Natural killer cell (primary cell): ENCODE results near the gene ARHGAP32. TPM values are rescaled to one million over a fixed set of nuclear protein-coding genes. Genes with fewer than 3 reads are reported as not detected.

Source experiments
- ATAC-seq, 3 donors: fragments of 150-1000 bp in 2 of 3; fragments of 200-7000 bp in 1 of 3; cut with Tn5 transposase; 1 replicate in 1 of 3; 2 replicates in 2 of 3; pipeline ENCODE4 v1.10.0; 2021; ENCODE audit warnings: mild to moderate bottlenecking in 2 of 3, moderate library complexity in 2 of 3
- DNase-seq, 2 donors: peaks; one replicate each; pipeline versions ENCODE4 v3.0.0 to v3.0.0-alpha.2; 2013 to 2021; ENCODE audit warnings: mixed read lengths in 1 of 2
- H3K27ac ChIP-seq: one replicate; pipeline ENCODE4 v1.5.1; 2013; ENCODE audit warnings: mild to moderate bottlenecking, low read length
- H3K27me3 ChIP-seq: one replicate; pipeline ENCODE4 v1.6.1; 2013; ENCODE audit warnings: low read length; ENCODE audit not compliant: control insufficient read depth, insufficient read depth
- H3K36me3 ChIP-seq: one replicate; pipeline ENCODE4 v1.6.1; 2013; ENCODE audit warnings: low read length; ENCODE audit not compliant: control insufficient read depth, insufficient read depth
- H3K4me1 ChIP-seq: one replicate; pipeline ENCODE4 v1.6.1; 2013; ENCODE audit warnings: low read length; ENCODE audit not compliant: control insufficient read depth, insufficient read depth
- H3K4me3 ChIP-seq: one replicate; pipeline ENCODE4 v1.5.1; 2013; ENCODE audit warnings: low read length
- H3K9me3 ChIP-seq: one replicate; pipeline ENCODE4 v1.6.1; 2013; ENCODE audit warnings: low read length; ENCODE audit not compliant: control insufficient read depth, insufficient read depth
- H3K27ac Mint-ChIP-seq, 2 donors: one replicate each; pipeline ENCODE4 v1.8.0; 2022; ENCODE audit warnings: mild to moderate bottlenecking in 2 of 2, mixed read lengths in 2 of 2, moderate library complexity in 1 of 2
- H3K27me3 Mint-ChIP-seq, 2 donors: one replicate each; pipeline ENCODE4 v1.8.0; 2022; ENCODE audit warnings: low read depth in 2 of 2, mixed read lengths in 2 of 2
- H3K36me3 Mint-ChIP-seq: one replicate; pipeline ENCODE4 v1.8.0; 2022; ENCODE audit warnings: mixed read lengths
- H3K4me1 Mint-ChIP-seq, 2 donors: one replicate each; pipeline ENCODE4 v1.8.0; 2022; ENCODE audit warnings: mixed read lengths in 2 of 2
- H3K4me3 Mint-ChIP-seq: one replicate; pipeline ENCODE4 v1.8.0; 2022; ENCODE audit warnings: mild to moderate bottlenecking, moderate library complexity, mixed read lengths
- H3K9me3 Mint-ChIP-seq, 2 donors: one replicate each; pipeline ENCODE4 v1.8.0; 2022; ENCODE audit warnings: mixed read lengths in 2 of 2
- WGBS: methylation state at CpG from one replicate; pipeline ENCODE4 v1.1.7; 2013; ENCODE audit warnings: missing lambda C conversion rate; ENCODE audit not compliant: insufficient coverage; 5-methylcytosine and 5-hydroxymethylcytosine counted together
- intact Hi-C: fragments of 100-400 bp; cut with micrococcal nuclease; formaldehyde crosslinking; loops from one replicate; pipeline ENCODE4 v1.14.2; 2022
- total RNA-seq, 4 donors: library from RNA; stranded (reverse); fragments of 120-200 nt in 1 of 4; gene quantifications; one replicate each; pipeline versions ENCODE4 v1.2.3 to v1.2.4, GENCODE V29; 2013 to 2022
- TF ChIP-seq, protein P1 (sequence below): fragments of 200-600 bp; IDR thresholded peaks from one replicate; pipeline ENCODE4 v1.8.0; 2022; ENCODE audit warnings: antibody characterized with exemption

The ARHGAP32 gene
- total RNA-seq, 3 donors from 2014 or later (not counting 1 experiment from before 2014, with no cell fraction given) = 2.5 to 4.6 (median 2.7) TPM

DNA sequence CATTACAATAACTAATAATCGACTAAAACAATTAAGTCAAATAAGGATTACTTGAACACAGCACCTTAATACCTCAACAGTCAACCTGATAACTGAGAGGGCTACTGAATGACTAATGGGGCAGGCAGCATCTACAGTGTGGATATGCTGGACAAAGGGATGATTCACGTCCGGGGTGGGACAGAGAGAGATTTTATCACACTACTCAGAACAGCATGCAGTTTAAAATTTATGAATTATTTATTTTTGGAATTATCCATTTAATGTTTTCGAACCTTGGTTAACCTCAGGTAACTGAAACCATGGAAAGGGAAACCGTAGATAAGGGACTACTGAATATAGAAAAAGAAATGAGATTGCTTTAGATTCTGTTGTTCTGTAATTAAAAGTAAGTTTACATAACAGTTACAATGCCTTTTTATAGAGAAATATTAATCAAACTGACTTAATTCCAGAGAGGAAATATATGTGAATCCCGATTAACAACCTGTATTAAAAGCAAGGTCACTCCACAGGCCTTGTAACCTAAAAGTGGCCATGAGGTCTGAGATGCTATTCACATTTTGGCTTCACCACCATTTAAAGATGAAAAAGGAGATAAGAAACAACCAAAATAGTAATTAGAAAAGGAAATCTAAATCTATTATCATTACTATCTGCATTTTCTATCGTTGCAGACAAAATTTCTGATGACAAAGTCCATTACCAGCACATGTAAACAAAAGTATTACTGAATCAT lies 130.5 kb downstream of the ARHGAP32 start:
- no peaks in the 10 kb centered on the region for H3K27me3 Mint-ChIP-seq
- H3K27ac Mint-ChIP-seq = no peak overlapping the region
- no peak for ATAC-seq
- H3K9me3 ChIP-seq = no peaks in the 10 kb centered on the region
- H3K4me3 ChIP-seq = no peak overlapping the region
- no peak overlapping the region for H3K4me3 Mint-ChIP-seq
- H3K36me3 Mint-ChIP-seq = no peaks in the 10 kb centered on the region
- H3K27ac ChIP-seq = no peak overlapping the region
- no peaks in the 10 kb centered on the region for H3K27me3 ChIP-seq
- DNase-seq = no peak
- WGBS = 89% methylated on average over 4 of the region's 7 CpGs
- no peaks in the 10 kb centered on the region for H3K4me1 Mint-ChIP-seq
- H3K36me3 ChIP-seq = no peaks in the 10 kb centered on the region
- no peaks in the 10 kb centered on the region for H3K9me3 Mint-ChIP-seq
- H3K4me1 ChIP-seq = no peaks in the 10 kb centered on the region
- intact Hi-C loops = no loop called here
- TF ChIP-seq, protein P1, sequence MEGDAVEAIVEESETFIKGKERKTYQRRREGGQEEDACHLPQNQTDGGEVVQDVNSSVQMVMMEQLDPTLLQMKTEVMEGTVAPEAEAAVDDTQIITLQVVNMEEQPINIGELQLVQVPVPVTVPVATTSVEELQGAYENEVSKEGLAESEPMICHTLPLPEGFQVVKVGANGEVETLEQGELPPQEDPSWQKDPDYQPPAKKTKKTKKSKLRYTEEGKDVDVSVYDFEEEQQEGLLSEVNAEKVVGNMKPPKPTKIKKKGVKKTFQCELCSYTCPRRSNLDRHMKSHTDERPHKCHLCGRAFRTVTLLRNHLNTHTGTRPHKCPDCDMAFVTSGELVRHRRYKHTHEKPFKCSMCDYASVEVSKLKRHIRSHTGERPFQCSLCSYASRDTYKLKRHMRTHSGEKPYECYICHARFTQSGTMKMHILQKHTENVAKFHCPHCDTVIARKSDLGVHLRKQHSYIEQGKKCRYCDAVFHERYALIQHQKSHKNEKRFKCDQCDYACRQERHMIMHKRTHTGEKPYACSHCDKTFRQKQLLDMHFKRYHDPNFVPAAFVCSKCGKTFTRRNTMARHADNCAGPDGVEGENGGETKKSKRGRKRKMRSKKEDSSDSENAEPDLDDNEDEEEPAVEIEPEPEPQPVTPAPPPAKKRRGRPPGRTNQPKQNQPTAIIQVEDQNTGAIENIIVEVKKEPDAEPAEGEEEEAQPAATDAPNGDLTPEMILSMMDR = no peak

DNA sequence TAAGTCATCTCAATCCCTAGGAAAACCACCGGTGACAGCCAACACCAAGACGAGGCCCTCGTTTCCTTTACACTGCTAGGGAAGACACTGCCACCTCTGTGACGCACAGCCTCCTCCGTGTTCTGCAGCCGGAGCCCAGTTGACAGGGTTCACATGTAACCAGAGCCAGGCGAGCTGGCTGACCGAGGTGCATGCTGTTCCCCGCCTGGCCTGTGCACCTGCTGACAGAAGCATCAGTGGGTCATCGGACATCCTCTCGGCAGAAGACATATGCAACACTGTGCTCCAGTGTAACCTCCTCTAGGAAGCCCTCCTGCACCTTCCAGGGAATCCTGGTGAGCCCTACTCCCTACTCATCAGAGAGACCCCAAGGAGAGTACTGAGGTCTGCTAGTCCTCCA lies 135.2 kb downstream of the ARHGAP32 start:
- Mint-ChIP-seq H3K36me3 (no peaks in the 10 kb centered on the region), H3K27me3 (no peaks in the 10 kb centered on the region), H3K27ac (no peak overlapping the region), H3K4me1 (no peaks in the 10 kb centered on the region), H3K4me3 (no peak overlapping the region), H3K9me3 (no peaks in the 10 kb centered on the region)
- Histone ChIP-seq H3K36me3 (no peaks in the 10 kb centered on the region), H3K27ac (no peak overlapping the region), H3K4me3 (no peak overlapping the region), H3K4me1 (no peaks in the 10 kb centered on the region), H3K27me3 (no peaks in the 10 kb centered on the region), H3K9me3 (no peaks in the 10 kb centered on the region)
- TF ChIP-seq, protein P1 = no peak
- no peak for DNase-seq
- intact Hi-C loops = no loop called here
- 95% methylated on average over 11 of the region's 11 CpGs for WGBS
- ATAC-seq = no peak

DNA sequence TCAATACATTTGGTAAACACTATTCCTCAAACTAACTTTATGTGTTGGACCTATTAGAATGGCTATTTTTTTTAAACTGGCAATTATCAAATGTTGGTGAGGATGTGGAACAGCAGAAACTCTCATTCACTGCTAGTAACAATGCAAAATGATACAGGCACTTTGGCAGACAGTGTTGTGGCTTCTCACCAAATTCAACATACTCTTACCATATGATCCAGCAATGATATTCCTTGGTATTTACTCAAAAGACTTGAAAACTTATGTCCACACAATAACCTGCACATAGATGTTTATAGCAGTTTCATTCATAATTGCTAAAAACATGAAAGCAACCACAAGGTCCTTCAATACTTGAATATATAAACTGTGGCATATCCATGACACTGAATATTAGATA lies 136.9 kb downstream of the ARHGAP32 start:
- no peaks in the 10 kb centered on the region for H3K4me1 Mint-ChIP-seq
- Histone ChIP-seq H3K36me3 (no peaks in the 10 kb centered on the region), H3K27ac (no peak overlapping the region), H3K9me3 (no peaks in the 10 kb centered on the region), H3K4me1 (no peaks in the 10 kb centered on the region), H3K4me3 (no peak overlapping the region), H3K27me3 (no peaks in the 10 kb centered on the region)
- intact Hi-C loops = no loop called here
- no peak overlapping the region for H3K27ac Mint-ChIP-seq
- H3K4me3 Mint-ChIP-seq = no peak overlapping the region
- no peak for ATAC-seq
- no peaks in the 10 kb centered on the region for H3K36me3 Mint-ChIP-seq
- H3K9me3 Mint-ChIP-seq = no peaks in the 10 kb centered on the region
- TF ChIP-seq, protein P1 = no peak
- no peak for DNase-seq
- H3K27me3 Mint-ChIP-seq = no peaks in the 10 kb centered on the region

DNA sequence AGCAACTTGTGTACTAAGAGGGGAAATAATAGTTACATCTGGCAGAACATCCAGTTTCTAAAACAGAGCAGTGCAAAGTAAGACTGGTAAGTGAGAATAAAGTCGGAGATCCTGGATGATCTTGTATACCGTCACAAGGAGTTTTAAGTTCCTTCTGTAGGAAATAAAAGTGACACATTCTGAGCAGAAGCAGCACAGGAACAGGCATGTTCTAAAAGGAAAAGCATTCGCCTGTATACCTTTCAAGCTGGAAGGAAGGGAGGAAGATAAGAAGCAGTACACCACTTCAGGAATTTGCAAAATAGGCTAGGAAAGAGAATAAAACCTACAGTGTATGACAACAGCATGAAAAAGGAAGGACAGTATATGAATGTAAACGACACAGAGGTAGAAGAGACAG lies 143.2 kb downstream of the ARHGAP32 start:
- intact Hi-C loops = no loop called here
- Histone ChIP-seq H3K27me3 (no peaks in the 10 kb centered on the region), H3K27ac (no peak overlapping the region), H3K4me3 (no peak overlapping the region), H3K4me1 (no peaks in the 10 kb centered on the region), H3K36me3 (no peaks in the 10 kb centered on the region), H3K9me3 (no peaks in the 10 kb centered on the region)
- ATAC-seq (no peak), DNase-seq (no peak)
- H3K9me3 Mint-ChIP-seq = no peaks in the 10 kb centered on the region
- no peaks in the 10 kb centered on the region for H3K27me3 Mint-ChIP-seq
- H3K4me3 Mint-ChIP-seq = no peak overlapping the region
- 89% methylated on average over 4 of the region's 4 CpGs for WGBS
- no peak overlapping the region for H3K27ac Mint-ChIP-seq
- H3K36me3 Mint-ChIP-seq = no peaks in the 10 kb centered on the region
- H3K4me1 Mint-ChIP-seq = no peaks in the 10 kb centered on the region
- TF ChIP-seq, protein P1 = no peak
